Activated T-cell treated with anti-CD3 and anti-CD28 coated beads for 48 hours (primary cell): ENCODE data around the gene SLC5A2.
"Not testable (repeated sequence)": the region's sequence is repeated elsewhere in the genome, so short reads cannot be mapped to it uniquely, and the experiment has no call there.

ENCODE experiments used
- DNase-seq: peaks from one replicate; pipeline ENCODE4 v3.0.0-alpha.2; 2020; ENCODE audit warnings: low read depth

SLC5A2 gene

DNA sequence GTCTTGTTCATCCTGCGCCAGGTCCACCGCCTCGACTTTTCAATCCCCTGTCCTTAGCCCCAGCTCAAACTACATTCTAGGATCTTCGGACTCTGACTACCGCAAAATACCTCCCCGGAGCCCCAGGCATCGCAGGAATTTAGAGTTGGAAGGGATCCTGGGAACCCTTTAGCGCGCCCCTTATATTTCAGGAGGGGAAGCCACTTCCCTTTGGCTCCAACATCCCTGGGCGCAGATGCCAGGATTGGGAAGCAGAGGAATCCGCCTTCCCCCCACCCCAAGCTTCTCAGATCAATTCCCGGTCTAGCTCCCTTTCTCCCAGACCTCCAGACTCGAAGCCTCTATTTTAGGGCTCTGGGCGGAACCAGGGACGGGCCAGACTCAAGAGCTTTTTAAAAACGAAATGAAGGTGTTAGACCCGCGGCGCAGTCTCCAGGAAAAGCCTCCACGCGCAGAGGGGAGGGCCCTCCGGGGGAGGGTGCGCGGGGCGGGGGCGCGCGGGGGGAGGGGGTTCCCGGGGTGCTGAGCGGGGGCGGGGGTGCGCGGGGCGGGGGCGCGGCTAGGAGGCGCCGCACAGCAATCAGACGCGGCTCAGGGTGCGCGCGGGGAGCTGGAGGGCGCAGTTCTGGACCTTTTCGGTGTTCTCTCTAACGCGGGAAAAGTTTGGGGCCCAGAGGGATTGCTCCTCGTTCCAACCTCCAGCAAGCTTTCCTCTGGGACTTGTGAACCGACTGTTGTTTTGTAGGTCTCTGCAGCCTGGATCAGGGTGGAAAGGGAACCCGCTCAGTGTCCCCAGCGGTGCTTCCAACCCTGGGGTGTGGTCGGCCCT lies 46.4 kb downstream of the SLC5A2 start:
- DNase-seq, result no peak

DNA sequence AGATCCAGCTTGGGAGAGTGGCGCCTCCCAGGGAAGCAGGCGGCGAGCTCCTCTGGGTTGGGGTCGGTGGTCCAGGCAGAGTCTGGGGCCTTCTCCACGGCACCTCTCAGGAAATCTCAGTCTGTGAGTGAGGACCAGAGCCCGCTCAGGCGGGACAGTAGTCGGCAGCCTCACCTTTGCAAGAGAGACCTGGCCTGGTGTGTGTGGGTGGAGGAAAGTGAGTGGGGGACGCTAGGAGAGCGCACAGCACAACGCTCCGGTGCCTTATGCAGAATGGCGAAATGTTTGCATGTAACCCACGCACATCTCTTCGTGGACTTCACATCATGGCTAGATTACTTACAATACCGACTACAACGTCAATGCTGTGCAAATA lies 47.0 kb downstream of the SLC5A2 start:
- no peak for DNase-seq

DNA sequence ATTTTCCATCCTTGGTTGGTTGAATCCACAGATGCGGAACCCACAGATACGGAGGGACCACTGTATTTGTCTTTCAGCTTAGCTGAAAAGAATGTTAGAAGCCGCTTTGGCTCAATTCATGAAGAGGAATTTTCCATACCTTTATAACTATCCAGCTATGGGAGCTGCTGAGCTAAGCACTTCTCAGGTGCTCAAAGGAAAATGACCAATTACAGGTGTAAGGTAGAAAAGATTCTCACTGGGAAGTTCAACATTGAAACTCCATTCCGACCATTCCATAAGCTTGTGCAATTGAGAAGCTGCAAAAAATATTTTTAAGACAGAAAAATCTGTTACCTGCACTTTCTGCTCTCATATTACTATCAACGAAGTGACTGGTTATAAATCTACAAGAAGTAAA lies 47.5 kb downstream of the SLC5A2 start:
- DNase-seq, result no peak

DNA sequence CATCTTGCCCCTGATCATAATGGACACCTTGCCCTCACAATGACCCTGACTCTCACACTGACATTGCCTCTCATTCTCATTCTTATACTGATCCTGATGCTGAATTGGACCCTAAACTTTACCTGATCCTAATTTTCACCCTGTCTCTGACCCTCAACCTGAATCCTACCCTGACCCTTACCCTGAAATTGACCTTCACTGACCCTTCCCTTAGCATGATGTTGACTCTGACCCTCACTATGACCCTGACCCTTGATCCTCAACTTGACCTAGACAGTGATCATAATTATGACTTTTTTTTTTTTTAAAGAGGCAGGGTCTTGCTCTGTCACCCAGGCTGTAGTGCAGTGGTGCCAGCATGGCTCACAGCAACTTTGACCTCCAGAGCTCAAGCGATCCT lies 48.2 kb downstream of the SLC5A2 start:
- DNase-seq, result no peak

DNA sequence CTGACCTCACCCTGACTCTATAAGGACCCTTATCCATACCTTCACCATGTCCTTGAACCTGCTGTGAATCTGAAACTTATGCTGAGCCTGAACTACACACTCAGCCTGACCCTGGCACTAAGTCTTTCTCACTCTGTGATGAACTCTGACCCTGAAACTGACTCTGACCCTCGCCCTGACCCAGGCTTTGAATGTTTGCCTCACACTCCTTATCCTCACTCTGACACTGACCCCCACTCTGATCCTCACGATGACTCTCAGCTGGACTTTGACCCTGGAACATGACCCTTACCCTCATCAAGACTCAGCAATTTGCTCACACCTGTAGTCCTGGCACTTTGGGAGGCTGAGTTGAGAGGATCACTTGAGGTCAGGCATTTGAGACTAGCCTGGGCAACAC lies 49.2 kb downstream of the SLC5A2 start:
- no peak for DNase-seq

DNA sequence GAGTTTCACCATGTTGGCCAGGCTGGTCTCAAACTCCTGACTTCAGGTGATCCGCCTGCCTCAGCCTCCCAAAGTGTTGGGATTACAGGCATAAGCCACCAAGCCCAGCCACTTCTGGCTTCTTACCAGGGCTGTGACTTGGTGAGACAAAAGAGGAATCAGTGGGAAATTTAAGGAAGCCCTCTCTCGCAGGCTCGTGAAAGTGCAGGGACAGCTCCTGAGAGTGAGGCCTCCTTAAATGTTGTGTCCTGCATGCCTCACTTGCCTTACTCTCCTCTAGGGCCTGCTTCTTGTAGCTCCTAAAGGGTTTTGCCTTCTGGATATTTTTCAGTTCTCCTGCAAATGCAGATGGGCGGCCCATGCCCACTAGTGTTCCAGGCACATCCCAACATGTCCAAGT lies 50.0 kb downstream of the SLC5A2 start:
- DNase-seq, result no peak

DNA sequence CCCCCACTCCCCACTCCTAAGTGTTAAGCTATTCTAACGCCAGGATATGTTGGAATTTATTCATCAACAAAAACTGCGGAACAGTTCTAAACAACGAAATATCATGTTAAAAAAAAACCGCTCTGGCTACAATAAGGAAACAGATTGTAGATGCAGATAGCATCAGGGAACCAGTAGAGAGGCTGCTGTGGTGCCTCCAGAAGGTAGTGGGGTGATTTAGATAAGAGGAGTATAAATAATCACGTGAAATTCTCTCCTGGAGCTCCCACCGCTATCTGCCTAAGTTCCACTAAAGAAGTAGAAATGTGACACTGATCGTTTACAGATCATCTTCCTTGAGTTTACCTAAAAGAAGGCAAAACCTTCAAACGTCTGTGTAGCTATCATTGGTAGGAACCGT lies 52.8 kb downstream of the SLC5A2 start:
- DNase-seq, result no peak

GRCh38 chr16:31536804-31537361 lies 54.0 kb downstream of the SLC5A2 start:
- DNase-seq, result no peak

GRCh38 chr16:31537362-31538242 lies 54.7 kb downstream of the SLC5A2 start:
- no peak for DNase-seq

- DNase-seq, result not testable (repeated sequence)
Observed at GRCh38 chr16:31538243-31538598, 55.3 kb downstream of the SLC5A2 start.

GRCh38 chr16:31539762-31540161 lies 56.8 kb downstream of the SLC5A2 start:
- not testable (repeated sequence) for DNase-seq
